ENCODE measurements around the gene HERC4.

The HERC4 gene

GRCh38 chr10:67926951-67927350, 148.1 kb downstream of the HERC4 start:
- FAIRE-seq (no peak), DNase-seq (ENCODE audit: insufficient read length, low spot score) (no peak)
- no peak for TF ChIP-seq POLR2A (IDR thresholded peaks at IDR 0.05; ENCODE audit: low read depth, low read length)

- TF ChIP-seq POLR2A (IDR thresholded peaks at IDR 0.05; ENCODE audit: low read depth, low read length) = no peak
- DNase-seq (ENCODE audit: insufficient read length, low spot score) (no peak), FAIRE-seq (peak; percentile 70)
Measured at GRCh38 chr10:67925449-67926005, 149.6 kb downstream of the HERC4 start.

GRCh38 chr10:67924136-67924535, 150.9 kb downstream of the HERC4 start:
- TF ChIP-seq POLR2A (IDR thresholded peaks at IDR 0.05; ENCODE audit: low read depth, low read length) = no peak
- no peak for FAIRE-seq
- no peak for DNase-seq (ENCODE audit: insufficient read length, low spot score)

GRCh38 chr10:67923551-67923950, 151.5 kb downstream of the HERC4 start:
- no peak for TF ChIP-seq POLR2A (IDR thresholded peaks at IDR 0.05; ENCODE audit: low read depth, low read length)
- FAIRE-seq = no peak
- DNase-seq (ENCODE audit: insufficient read length, low spot score) = no peak

DNA sequence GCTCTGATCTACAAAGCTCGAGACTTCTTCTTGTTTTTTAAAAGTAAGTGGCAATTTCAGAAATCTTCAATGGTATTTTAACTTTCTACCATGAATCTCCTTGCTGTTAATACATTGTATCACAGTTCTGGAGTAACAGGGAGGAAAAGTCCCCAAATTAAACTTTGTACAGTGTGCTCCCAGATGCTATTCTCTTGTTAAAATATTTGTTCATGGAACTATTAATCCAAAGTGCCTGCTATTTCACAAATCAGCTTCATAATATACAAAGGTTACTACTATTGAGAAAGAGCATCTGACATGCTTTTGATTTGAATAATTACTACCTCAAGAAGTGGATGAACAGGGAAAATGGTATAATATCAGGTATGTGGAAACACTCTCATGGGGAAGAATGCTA, 154.0 kb downstream of the HERC4 start:
- DNase-seq (ENCODE audit: insufficient read length, low spot score) = no peak
- no peak for FAIRE-seq
- no peak for TF ChIP-seq POLR2A (IDR thresholded peaks at IDR 0.05; ENCODE audit: low read depth, low read length)

DNA sequence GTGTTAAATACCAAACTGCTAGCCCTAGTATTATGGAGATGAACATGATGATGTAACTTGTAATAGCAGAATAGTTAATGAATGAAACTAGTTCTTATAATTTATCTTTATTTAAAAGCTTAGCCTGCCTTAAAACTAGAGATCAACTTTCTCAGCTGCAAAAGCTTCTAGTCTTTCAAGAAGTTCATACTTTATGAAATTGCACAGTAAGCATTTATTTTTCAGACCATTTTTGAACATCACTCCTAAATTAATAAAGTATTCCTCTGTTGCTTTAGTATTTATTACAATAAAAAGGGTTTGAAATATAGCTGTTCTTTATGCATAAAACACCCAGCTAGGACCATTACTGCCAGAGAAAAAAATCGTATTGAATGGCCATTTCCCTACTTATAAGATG, 157.4 kb downstream of the HERC4 start:
- FAIRE-seq (peak; percentile 52), DNase-seq (ENCODE audit: insufficient read length, low spot score) (no peak)
- no peak for TF ChIP-seq POLR2A (IDR thresholded peaks at IDR 0.05; ENCODE audit: low read depth, low read length)

GRCh38 chr10:67917169-67917568, 157.9 kb downstream of the HERC4 start:
- no peak for TF ChIP-seq POLR2A (IDR thresholded peaks at IDR 0.05; ENCODE audit: low read depth, low read length)
- FAIRE-seq (no peak), DNase-seq (ENCODE audit: insufficient read length, low spot score) (no peak)

DNA sequence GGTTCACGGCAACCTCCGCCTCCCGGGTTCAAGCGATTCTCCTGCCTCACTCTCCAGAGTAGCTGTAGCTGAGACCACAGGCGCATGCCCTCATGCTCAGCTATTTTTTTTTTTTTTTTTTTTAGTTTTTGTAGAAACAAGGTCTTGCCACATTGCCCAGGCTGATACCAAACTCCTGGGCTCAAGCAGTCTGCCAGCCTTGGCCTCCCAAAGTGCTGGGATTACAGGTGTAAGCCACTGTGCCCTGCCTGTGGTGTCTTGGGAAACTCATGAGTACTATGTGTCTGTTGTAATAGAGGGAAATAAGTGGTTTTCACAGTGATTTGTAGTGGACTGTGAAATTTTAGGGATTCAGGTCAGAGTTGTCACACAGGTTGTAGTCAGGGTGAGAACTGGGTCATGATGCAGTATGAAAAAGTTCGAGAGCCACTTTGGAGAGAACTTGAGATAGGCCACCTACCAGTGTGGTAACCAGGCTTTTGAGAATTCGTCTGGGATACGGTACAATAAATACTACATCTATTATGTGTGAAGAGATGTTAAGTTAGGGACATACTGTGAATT, 160.2 kb downstream of the HERC4 start:
- DNase-seq (ENCODE audit: insufficient read length, low spot score) = no peak
- TF ChIP-seq POLR2A (IDR thresholded peaks at IDR 0.05; ENCODE audit: low read depth, low read length) = no peak
- FAIRE-seq = no peak

- FAIRE-seq (peak; percentile 83), DNase-seq (ENCODE audit: insufficient read length, low spot score) (no peak)
- no peak for TF ChIP-seq POLR2A (IDR thresholded peaks at IDR 0.05; ENCODE audit: low read depth, low read length)
Measured at GRCh38 chr10:67912331-67912946, 162.6 kb downstream of the HERC4 start.

GRCh38 chr10:67903581-67903980, 171.5 kb downstream of the HERC4 start:
- FAIRE-seq (peak; percentile 36), DNase-seq (ENCODE audit: insufficient read length, low spot score) (no peak)

GRCh38 chr10:67893637-67894036, 181.4 kb downstream of the HERC4 start:
- DNase-seq (ENCODE audit: insufficient read length, low spot score) = no peak
- no peak for FAIRE-seq
- no peak for TF ChIP-seq POLR2A (IDR thresholded peaks at IDR 0.05; ENCODE audit: low read depth, low read length)

More at GRCh38 chr10:67903581-67903980, 171.5 kb downstream of the HERC4 start:
- no peak for TF ChIP-seq POLR2A (IDR thresholded peaks at IDR 0.05; ENCODE audit: low read depth, low read length)

- FAIRE-seq (no peak), DNase-seq (ENCODE audit: insufficient read length, low spot score) (peak; percentile 81)
- TF ChIP-seq POLR2A (IDR thresholded peaks at IDR 0.05; ENCODE audit: low read depth, low read length) = no peak; the same call in 1 of the 2 replicates
Measured at GRCh38 chr10:67884842-67885670, 190.0 kb downstream of the HERC4 start.

- DNase-seq (ENCODE audit: insufficient read length, low spot score) (peak; percentile 94), FAIRE-seq (peak; percentile 93)
- peak; percentile 98 for TF ChIP-seq POLR2A (IDR thresholded peaks at IDR 0.05; ENCODE audit: low read depth, low read length)
Measured at GRCh38 chr10:67884313-67884841, 190.7 kb downstream of the HERC4 start, which contains the start of gene SIRT1. SIRT1 (plus strand) TSS chr10:67884656; CDS start chr10:67884722, 66 bp downstream.

All from H54 (cell line).